IgD-negative memory B cell (primary cell): ENCODE measurements around the gene OTUD5. TPM values are rescaled to one million over a fixed set of nuclear protein-coding genes. Genes with fewer than 3 reads are reported as not detected.
A peak's percentile ranks its signal among the peaks of the same experiment; 100 is the strongest.

ENCODE experiments used
- H3K27ac Mint-ChIP-seq, 3 donors: one replicate each; pipeline ENCODE4 v1.8.0; 2020 to 2022; ENCODE audit warnings: mild to moderate bottlenecking in 3 of 3, mixed read lengths in 3 of 3, moderate library complexity in 1 of 3
- H3K27me3 Mint-ChIP-seq: one replicate; pipeline ENCODE4 v1.8.0; 2021; ENCODE audit warnings: mixed read lengths
- H3K36me3 Mint-ChIP-seq: one replicate; pipeline ENCODE4 v1.8.0; 2020; ENCODE audit warnings: mild to moderate bottlenecking, mixed read lengths
- H3K4me1 Mint-ChIP-seq, 3 donors: one replicate each; pipeline ENCODE4 v1.8.0; 2020 to 2022; ENCODE audit warnings: mixed read lengths in 3 of 3, mild to moderate bottlenecking in 1 of 3
- H3K4me3 Mint-ChIP-seq, 4 donors: one replicate each; pipeline ENCODE4 v1.8.0; 2020 to 2022; ENCODE audit warnings: mild to moderate bottlenecking in 4 of 4, mixed read lengths in 4 of 4, moderate library complexity in 3 of 4
- H3K9me3 Mint-ChIP-seq, 3 donors: one replicate each; pipeline ENCODE4 v1.8.0; 2020 to 2021; ENCODE audit warnings: mixed read lengths in 3 of 3, mild to moderate bottlenecking in 1 of 3
- polyA plus RNA-seq: library from polyadenylated mRNA; unstranded; fragments of 300-500 nt; fragmentation: Illumina TruSeq; gene quantifications from one replicate; pipeline ENCODE4 v1.2.3, GENCODE V29; 2021

OTUD5 gene
- polyA plus RNA-seq, 1 donor from 2014 or later: 30.2 TPM

- H3K27me3 Mint-ChIP-seq: peaks cover 6% of the 10 kb centered on the region
- H3K4me1 Mint-ChIP-seq: peaks cover 18 to 36% (median 24%) of the 10 kb centered on the region in 3 donors
- peak overlapping the region in 2 of 3 donors; percentile 67 to 99 for H3K27ac Mint-ChIP-seq
- no peaks in the 10 kb centered on the region for H3K9me3 Mint-ChIP-seq
- H3K36me3 Mint-ChIP-seq: no peaks in the 10 kb centered on the region
- H3K4me3 Mint-ChIP-seq: peak overlapping the region in 3 of 4 donors; percentile 10 to 57 (median 52)
These were observed 4.2 kb upstream of the OTUD5 start for GRCh38 chrX:48961585-48962091.

GRCh38 chrX:48960291-48960690, 2.9 kb upstream of the OTUD5 start:
- peaks cover 18 to 38% (median 24%) of the 10 kb centered on the region in 3 donors for H3K4me1 Mint-ChIP-seq
- H3K27ac Mint-ChIP-seq: peak overlapping the region; percentile 29 to 99 (median 69)
- H3K4me3 Mint-ChIP-seq: peak overlapping the region in 3 of 4 donors; percentile 58 to 84 (median 81)
- H3K27me3 Mint-ChIP-seq: peaks cover 6% of the 10 kb centered on the region
- H3K36me3 Mint-ChIP-seq: no peaks in the 10 kb centered on the region
- no peaks in the 10 kb centered on the region for H3K9me3 Mint-ChIP-seq

- H3K4me1 Mint-ChIP-seq: peaks cover 18 to 41% (median 30%) of the 10 kb centered on the region in 3 donors
- H3K27ac Mint-ChIP-seq: peak overlapping the region; percentile 98 to 100 (median 99)
- H3K27me3 Mint-ChIP-seq: peaks cover 6% of the 10 kb centered on the region
- H3K4me3 Mint-ChIP-seq: peak overlapping the region; percentile 97 to 100 (median 98)
- no peaks in the 10 kb centered on the region for H3K36me3 Mint-ChIP-seq
- H3K9me3 Mint-ChIP-seq: no peaks in the 10 kb centered on the region
These were observed 1.3 kb upstream of the OTUD5 start for GRCh38 chrX:48958635-48959094.

GRCh38 chrX:48957827-48958634, 624 bp upstream of the OTUD5 start:
- Mint-ChIP-seq H3K4me1 (peaks cover 18 to 44% (median 30%) of the 10 kb centered on the region in 3 donors), H3K4me3 (peak overlapping the region; percentile 97 to 100 (median 98)), H3K27me3 (peaks cover 6% of the 10 kb centered on the region), H3K27ac (peak overlapping the region; percentile 98 to 100 (median 99)), H3K36me3 (no peaks in the 10 kb centered on the region), H3K9me3 (no peaks in the 10 kb centered on the region)

- Mint-ChIP-seq H3K27ac (peak overlapping the region; percentile 86 to 99 (median 98)), H3K4me3 (peak overlapping the region; percentile 79 to 97 (median 88)), H3K4me1 (peaks cover 17 to 46% (median 30%) of the 10 kb centered on the region in 3 donors), H3K27me3 (peaks cover 6% of the 10 kb centered on the region), H3K36me3 (no peaks in the 10 kb centered on the region), H3K9me3 (no peaks in the 10 kb centered on the region)
These were observed 536 bp downstream of the OTUD5 start for GRCh38 chrX:48956728-48957414.

- Mint-ChIP-seq H3K4me1 (peaks cover 7 to 22% (median 10%) of the 10 kb centered on the region in 3 donors), H3K27me3 (peaks cover 4% of the 10 kb centered on the region), H3K4me3 (no peak overlapping the region), H3K27ac (peak overlapping the region in 2 of 3 donors; percentile 21 to 62), H3K36me3 (peaks cover 2% of the 10 kb centered on the region), H3K9me3 (no peaks in the 10 kb centered on the region)
These were observed 8.8 kb downstream of the OTUD5 start for GRCh38 chrX:48948589-48948988.

- H3K27me3 Mint-ChIP-seq: peaks cover 4% of the 10 kb centered on the region
- peak overlapping the region; percentile 16 to 84 (median 45) for H3K27ac Mint-ChIP-seq
- peaks cover 26 to 28% (median 28%) of the 10 kb centered on the region in 3 donors for H3K4me1 Mint-ChIP-seq
- peak overlapping the region in 2 of 4 donors; percentile 38 to 39 for H3K4me3 Mint-ChIP-seq
- peaks cover 4% of the 10 kb centered on the region for H3K36me3 Mint-ChIP-seq
- no peaks in the 10 kb centered on the region for H3K9me3 Mint-ChIP-seq
These were observed 11.7 kb downstream of the OTUD5 start for GRCh38 chrX:48945517-48946348.

- H3K27ac Mint-ChIP-seq: peak overlapping the region; percentile 83 to 99 (median 94)
- peaks cover 5% of the 10 kb centered on the region for H3K36me3 Mint-ChIP-seq
- peak overlapping the region in 2 of 4 donors; percentile 25 to 43 for H3K4me3 Mint-ChIP-seq
- peaks cover 43 to 53% (median 51%) of the 10 kb centered on the region in 3 donors for H3K4me1 Mint-ChIP-seq
- peaks cover 11% of the 10 kb centered on the region for H3K27me3 Mint-ChIP-seq
- no peaks in the 10 kb centered on the region for H3K9me3 Mint-ChIP-seq
These were observed 14.5 kb downstream of the OTUD5 start for GRCh38 chrX:48942895-48943294.

- Mint-ChIP-seq H3K4me3 (peak overlapping the region in 3 of 4 donors; percentile 64 to 89 (median 81)), H3K27ac (peak overlapping the region; percentile 98 to 99 (median 99)), H3K36me3 (peaks cover 13% of the 10 kb centered on the region), H3K9me3 (no peaks in the 10 kb centered on the region), H3K4me1 (peaks cover 47 to 70% (median 66%) of the 10 kb centered on the region in 3 donors), H3K27me3 (peaks cover 9% of the 10 kb centered on the region)
These were observed 16.9 kb downstream of the OTUD5 start for GRCh38 chrX:48940404-48940955.

- Mint-ChIP-seq H3K27me3 (peaks cover 9% of the 10 kb centered on the region), H3K9me3 (no peaks in the 10 kb centered on the region), H3K27ac (peak overlapping the region; percentile 98 to 99 (median 99)), H3K36me3 (peaks cover 13% of the 10 kb centered on the region), H3K4me3 (peak overlapping the region; percentile 77 to 89 (median 84)), H3K4me1 (peaks cover 50 to 77% (median 73%) of the 10 kb centered on the region in 3 donors)
These were observed 17.7 kb downstream of the OTUD5 start for GRCh38 chrX:48939524-48940228.

- Mint-ChIP-seq H3K27me3 (peaks cover 9% of the 10 kb centered on the region), H3K27ac (peak overlapping the region; percentile 98 to 99 (median 99)), H3K36me3 (peaks cover 15% of the 10 kb centered on the region), H3K9me3 (no peaks in the 10 kb centered on the region), H3K4me3 (peak overlapping the region; percentile 77 to 89 (median 84)), H3K4me1 (peaks cover 58 to 81% (median 79%) of the 10 kb centered on the region in 3 donors)
These were observed 18.5 kb downstream of the OTUD5 start for GRCh38 chrX:48938721-48939425.

- Mint-ChIP-seq H3K36me3 (peaks cover 22% of the 10 kb centered on the region), H3K4me1 (peaks cover 56 to 80% (median 78%) of the 10 kb centered on the region in 3 donors), H3K4me3 (peak overlapping the region; percentile 77 to 89 (median 84)), H3K27me3 (peaks cover 9% of the 10 kb centered on the region), H3K9me3 (peaks cover 0 to 2% (median 0%) of the 10 kb centered on the region in 3 donors), H3K27ac (peak overlapping the region; percentile 98 to 99 (median 99))
These were observed 20.1 kb downstream of the OTUD5 start for GRCh38 chrX:48937054-48937907.
